ENCODE results near the gene APOM.

The APOM gene

GRCh38 chr6:31687860-31688693 is 32.4 kb downstream of the APOM start:
- Histone ChIP-seq H3K4me3 (ENCODE audit: low read depth, low read length) (no peak overlapping the region), H3K36me3 (ENCODE audit: insufficient read depth, low read length) (peaks cover 4% of the 10 kb centered on the region; the same call in 1 of the 2 replicates), H3K27ac (ENCODE audit: low read depth, low read length) (no peak overlapping the region)

GRCh38 chr6:31689249-31690110 is 33.8 kb downstream of the APOM start:
- H3K36me3 ChIP-seq (ENCODE audit: insufficient read depth, low read length), result peaks cover 4% of the 10 kb centered on the region; the same call in 1 of the 2 replicates
- H2AFZ ChIP-seq (ENCODE audit: low read length, unreplicated experiment), result no peak overlapping the region
- H3K4me1 ChIP-seq (ENCODE audit: control insufficient read depth, insufficient read depth, low read length, unreplicated experiment), result no peaks in the 10 kb centered on the region

More at GRCh38 chr6:31687860-31688693, 32.4 kb downstream of the APOM start:
- H2AFZ ChIP-seq (ENCODE audit: low read length, unreplicated experiment), result no peak overlapping the region
- H3K4me1 ChIP-seq (ENCODE audit: control insufficient read depth, insufficient read depth, low read length, unreplicated experiment), result no peaks in the 10 kb centered on the region
- no peaks in the 10 kb centered on the region for H3K79me2 ChIP-seq (ENCODE audit: control insufficient read depth, insufficient read depth, low read length, unreplicated experiment)
- H3K27me3 ChIP-seq (ENCODE audit: insufficient read depth, low read length), result no peaks in the 10 kb centered on the region

GRCh38 chr6:31690231-31691077 is 34.8 kb downstream of the APOM start:
- no peak overlapping the region for H3K27ac ChIP-seq (ENCODE audit: low read depth, low read length)
- no peaks in the 10 kb centered on the region for H3K79me2 ChIP-seq (ENCODE audit: control insufficient read depth, insufficient read depth, low read length, unreplicated experiment)
- H3K36me3 ChIP-seq (ENCODE audit: insufficient read depth, low read length), result peaks cover 4% of the 10 kb centered on the region; the same call in 1 of the 2 replicates

More at GRCh38 chr6:31689249-31690110, 33.8 kb downstream of the APOM start:
- Histone ChIP-seq H3K4me3 (ENCODE audit: low read depth, low read length) (no peak overlapping the region), H3K27ac (ENCODE audit: low read depth, low read length) (no peak overlapping the region), H3K79me2 (ENCODE audit: control insufficient read depth, insufficient read depth, low read length, unreplicated experiment) (no peaks in the 10 kb centered on the region), H3K27me3 (ENCODE audit: insufficient read depth, low read length) (no peaks in the 10 kb centered on the region)

GRCh38 chr6:31691078-31691463 is 35.4 kb downstream of the APOM start:
- no peak overlapping the region for H2AFZ ChIP-seq (ENCODE audit: low read length, unreplicated experiment)
- no peaks in the 10 kb centered on the region for H3K4me1 ChIP-seq (ENCODE audit: control insufficient read depth, insufficient read depth, low read length, unreplicated experiment)
- H3K36me3 ChIP-seq (ENCODE audit: insufficient read depth, low read length), result peaks cover 4% of the 10 kb centered on the region; the same call in 1 of the 2 replicates
- no peak overlapping the region for H3K27ac ChIP-seq (ENCODE audit: low read depth, low read length)
- H3K27me3 ChIP-seq (ENCODE audit: insufficient read depth, low read length), result no peaks in the 10 kb centered on the region
- no peak overlapping the region for H3K4me3 ChIP-seq (ENCODE audit: low read depth, low read length)
- no peaks in the 10 kb centered on the region for H3K79me2 ChIP-seq (ENCODE audit: control insufficient read depth, insufficient read depth, low read length, unreplicated experiment)

More at GRCh38 chr6:31690231-31691077, 34.8 kb downstream of the APOM start:
- no peaks in the 10 kb centered on the region for H3K27me3 ChIP-seq (ENCODE audit: insufficient read depth, low read length)
- no peak overlapping the region for H2AFZ ChIP-seq (ENCODE audit: low read length, unreplicated experiment)
- no peaks in the 10 kb centered on the region for H3K4me1 ChIP-seq (ENCODE audit: control insufficient read depth, insufficient read depth, low read length, unreplicated experiment)
- no peak overlapping the region for H3K4me3 ChIP-seq (ENCODE audit: low read depth, low read length)

- Histone ChIP-seq H3K36me3 (ENCODE audit: insufficient read depth, low read length) (peaks cover 4% of the 10 kb centered on the region; the same call in 1 of the 2 replicates), H3K27ac (ENCODE audit: low read depth, low read length) (no peak overlapping the region), H3K4me3 (ENCODE audit: low read depth, low read length) (no peak overlapping the region), H2AFZ (ENCODE audit: low read length, unreplicated experiment) (no peak overlapping the region), H3K4me1 (ENCODE audit: control insufficient read depth, insufficient read depth, low read length, unreplicated experiment) (no peaks in the 10 kb centered on the region), H3K27me3 (ENCODE audit: insufficient read depth, low read length) (no peaks in the 10 kb centered on the region), H3K79me2 (ENCODE audit: control insufficient read depth, insufficient read depth, low read length, unreplicated experiment) (no peaks in the 10 kb centered on the region)
Measured at GRCh38 chr6:31691564-31692108, 35.9 kb downstream of the APOM start.

- Histone ChIP-seq H3K4me3 (ENCODE audit: low read depth, low read length) (no peak overlapping the region), H3K4me1 (ENCODE audit: control insufficient read depth, insufficient read depth, low read length, unreplicated experiment) (no peaks in the 10 kb centered on the region), H3K79me2 (ENCODE audit: control insufficient read depth, insufficient read depth, low read length, unreplicated experiment) (no peaks in the 10 kb centered on the region), H3K27me3 (ENCODE audit: insufficient read depth, low read length) (no peaks in the 10 kb centered on the region), H3K36me3 (ENCODE audit: insufficient read depth, low read length) (peaks cover 4% of the 10 kb centered on the region; the same call in 1 of the 2 replicates), H2AFZ (ENCODE audit: low read length, unreplicated experiment) (no peak overlapping the region), H3K27ac (ENCODE audit: low read depth, low read length) (no peak overlapping the region)
Measured at GRCh38 chr6:31692353-31692752, 36.7 kb downstream of the APOM start.

- peaks cover 4% of the 10 kb centered on the region for H3K4me1 ChIP-seq (ENCODE audit: control insufficient read depth, insufficient read depth, low read length, unreplicated experiment)
- no peaks in the 10 kb centered on the region for H3K27me3 ChIP-seq (ENCODE audit: insufficient read depth, low read length)
- H3K27ac ChIP-seq (ENCODE audit: low read depth, low read length), result no peak overlapping the region
- no peak overlapping the region for H3K4me3 ChIP-seq (ENCODE audit: low read depth, low read length)
- H3K79me2 ChIP-seq (ENCODE audit: control insufficient read depth, insufficient read depth, low read length, unreplicated experiment), result no peaks in the 10 kb centered on the region
- H2AFZ ChIP-seq (ENCODE audit: low read length, unreplicated experiment), result no peak overlapping the region
- peaks cover 4% of the 10 kb centered on the region; the same call in 1 of the 2 replicates for H3K36me3 ChIP-seq (ENCODE audit: insufficient read depth, low read length)
Measured at GRCh38 chr6:31692886-31693285, 37.2 kb downstream of the APOM start.

DNA sequence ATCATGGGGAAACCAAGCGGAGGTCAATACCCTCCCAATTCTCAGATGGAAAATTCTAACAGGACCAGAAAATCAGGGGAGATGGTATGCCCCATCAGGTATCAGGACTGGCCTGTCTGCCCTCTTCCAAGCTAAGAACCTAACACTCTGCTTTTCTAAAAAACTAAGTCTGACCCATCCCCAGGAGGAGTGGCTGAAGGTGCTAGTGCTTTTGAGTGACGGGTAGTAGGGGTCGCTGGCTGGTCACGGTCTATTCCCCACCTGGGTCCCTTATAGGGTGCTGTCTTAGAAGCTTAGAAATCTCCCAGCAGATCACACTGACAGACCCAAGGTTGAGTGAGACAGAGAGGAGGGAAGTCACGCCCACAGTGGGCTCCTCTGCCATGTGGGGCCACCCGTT is 37.8 kb downstream of the APOM start:
- Histone ChIP-seq H2AFZ (ENCODE audit: low read length, unreplicated experiment) (no peak overlapping the region), H3K27me3 (ENCODE audit: insufficient read depth, low read length) (no peaks in the 10 kb centered on the region), H3K79me2 (ENCODE audit: control insufficient read depth, insufficient read depth, low read length, unreplicated experiment) (no peaks in the 10 kb centered on the region), H3K27ac (ENCODE audit: low read depth, low read length) (no peak overlapping the region), H3K36me3 (ENCODE audit: insufficient read depth, low read length) (peaks cover 4% of the 10 kb centered on the region; the same call in 1 of the 2 replicates), H3K4me1 (ENCODE audit: control insufficient read depth, insufficient read depth, low read length, unreplicated experiment) (peaks cover 7% of the 10 kb centered on the region), H3K4me3 (ENCODE audit: low read depth, low read length) (no peak overlapping the region)

DNA sequence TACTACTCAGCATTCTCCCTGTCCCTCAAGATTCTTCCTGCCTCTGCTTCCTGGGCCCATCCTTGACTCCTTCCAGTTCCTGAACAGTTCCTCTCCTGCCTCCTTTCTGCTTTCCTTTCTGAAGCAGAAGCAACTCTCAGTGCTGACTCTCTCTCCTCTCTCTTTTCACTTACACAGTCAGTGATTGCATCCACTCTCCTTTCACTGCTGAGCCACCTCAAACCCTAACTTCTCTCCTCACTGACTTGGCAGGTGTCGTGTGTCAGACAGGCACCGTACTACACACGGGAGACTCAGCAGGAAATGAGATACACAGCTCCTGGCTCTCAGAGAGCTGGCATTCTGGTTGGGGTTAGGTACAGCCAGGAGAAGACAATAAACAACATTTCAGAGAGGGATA is 41.9 kb downstream of the APOM start:
- H3K36me3 ChIP-seq (ENCODE audit: insufficient read depth, low read length), result peaks cover 6% of the 10 kb centered on the region; the same call in 1 of the 2 replicates
- no peak overlapping the region for H2AFZ ChIP-seq (ENCODE audit: low read length, unreplicated experiment)
- H3K27me3 ChIP-seq (ENCODE audit: insufficient read depth, low read length), result no peaks in the 10 kb centered on the region
- peaks cover 17% of the 10 kb centered on the region for H3K4me1 ChIP-seq (ENCODE audit: control insufficient read depth, insufficient read depth, low read length, unreplicated experiment)
- H3K27ac ChIP-seq (ENCODE audit: low read depth, low read length), result peak overlapping the region; percentile 2; the same call in 1 of the 2 replicates
- H3K79me2 ChIP-seq (ENCODE audit: control insufficient read depth, insufficient read depth, low read length, unreplicated experiment), result peaks cover 19% of the 10 kb centered on the region
- H3K4me3 ChIP-seq (ENCODE audit: low read depth, low read length), result no peak overlapping the region

Data from ACC112 (cell line).